IPS-15b (cell line): Measurements from ENCODE around the gene EYS.
"Not testable (repeated sequence)": the region's sequence is repeated elsewhere in the genome, so short reads cannot be mapped to it uniquely, and the experiment has no call there.

Source experiments
- H3K27me3 ChIP-seq: one replicate; pipeline ENCODE4 v1.6.1; 2013; ENCODE audit warnings: low read length; ENCODE audit not compliant: control insufficient read depth, insufficient read depth
- H3K36me3 ChIP-seq: one replicate; pipeline ENCODE4 v1.6.1; 2013; ENCODE audit warnings: low read length; ENCODE audit not compliant: control insufficient read depth, insufficient read depth
- H3K4me1 ChIP-seq: one replicate; pipeline ENCODE4 v1.6.1; 2013; ENCODE audit warnings: mild to moderate bottlenecking, low read length; ENCODE audit not compliant: control insufficient read depth, insufficient read depth
- H3K4me3 ChIP-seq: one replicate; pipeline ENCODE4 v1.5.1; 2013; ENCODE audit warnings: low read depth, low read length
- H3K9ac ChIP-seq: one replicate; pipeline ENCODE4 v1.6.1; 2013; ENCODE audit warnings: low read depth, mild to moderate bottlenecking, low read length
- H3K9me3 ChIP-seq: one replicate; pipeline ENCODE4 v1.6.1; 2013; ENCODE audit warnings: mild to moderate bottlenecking, low read length; ENCODE audit not compliant: control insufficient read depth, insufficient read depth

The EYS gene

GRCh38 chr6:63953336-63954021 lies 1753.5 kb downstream of the EYS start:
- H3K36me3 ChIP-seq, H3K9ac ChIP-seq, H3K27me3 ChIP-seq, H3K9me3 ChIP-seq, H3K4me3 ChIP-seq, H3K4me1 ChIP-seq: not testable (repeated sequence)

GRCh38 chr6:63947792-63948529 lies 1759.1 kb downstream of the EYS start:
- Histone ChIP-seq H3K4me1 (peaks cover 2% of the 10 kb centered on the region), H3K27me3 (no peaks in the 10 kb centered on the region), H3K9ac (no peak overlapping the region), H3K4me3 (no peak overlapping the region), H3K9me3 (no peaks in the 10 kb centered on the region), H3K36me3 (no peaks in the 10 kb centered on the region)

GRCh38 chr6:63945987-63946386 lies 1761.0 kb downstream of the EYS start:
- Histone ChIP-seq H3K36me3 (no peaks in the 10 kb centered on the region), H3K4me3 (no peak overlapping the region), H3K9ac (no peak overlapping the region), H3K9me3 (no peaks in the 10 kb centered on the region), H3K4me1 (peaks cover 2% of the 10 kb centered on the region), H3K27me3 (no peaks in the 10 kb centered on the region)

- H3K4me3 ChIP-seq: no peak overlapping the region
- H3K9ac ChIP-seq: no peak overlapping the region
- H3K36me3 ChIP-seq: no peaks in the 10 kb centered on the region
- no peaks in the 10 kb centered on the region for H3K27me3 ChIP-seq
- H3K4me1 ChIP-seq: peaks cover 2% of the 10 kb centered on the region
- no peaks in the 10 kb centered on the region for H3K9me3 ChIP-seq
Measured at GRCh38 chr6:63943826-63944225, 1763.2 kb downstream of the EYS start.

DNA sequence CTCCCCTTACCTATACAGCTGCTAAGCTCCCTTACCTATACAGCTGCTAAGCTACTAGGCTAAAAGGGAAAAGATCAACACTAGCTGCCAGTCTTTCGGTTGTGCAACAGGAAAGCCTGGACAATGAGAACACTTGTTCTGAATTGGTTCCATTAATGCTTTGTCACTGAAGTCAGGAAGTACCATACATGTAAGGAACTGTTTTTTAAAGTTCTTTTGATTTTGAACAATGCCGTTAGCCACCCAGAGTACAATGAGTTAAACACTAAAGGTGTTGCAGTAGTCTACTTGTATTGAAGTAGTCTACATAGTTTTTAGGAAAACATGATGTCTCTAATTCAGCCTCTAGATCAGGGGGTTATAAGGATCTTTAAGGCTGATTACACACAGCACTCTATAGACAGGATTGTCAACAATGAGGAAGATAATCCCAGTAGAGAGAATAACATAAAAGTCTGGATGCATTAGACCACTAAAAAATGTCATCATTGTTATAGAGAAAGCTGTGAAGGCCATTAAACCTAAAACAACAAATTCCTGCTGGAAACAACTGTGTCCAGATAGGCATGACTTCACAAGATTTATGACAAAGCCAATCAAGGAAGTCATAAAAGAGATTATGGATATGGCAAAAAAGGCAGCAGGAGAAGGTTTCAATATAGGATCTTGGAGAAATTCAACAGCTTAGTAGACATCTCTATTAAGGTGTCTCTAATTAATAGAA lies 1765.1 kb downstream of the EYS start:
- Histone ChIP-seq H3K4me3 (no peak overlapping the region), H3K4me1 (peaks cover 2% of the 10 kb centered on the region), H3K9ac (no peak overlapping the region), H3K27me3 (no peaks in the 10 kb centered on the region), H3K36me3 (no peaks in the 10 kb centered on the region), H3K9me3 (no peaks in the 10 kb centered on the region)

GRCh38 chr6:63940056-63940455 lies 1767.0 kb downstream of the EYS start:
- no peak overlapping the region for H3K4me3 ChIP-seq
- H3K27me3 ChIP-seq: no peaks in the 10 kb centered on the region
- H3K4me1 ChIP-seq: peaks cover 2% of the 10 kb centered on the region
- H3K9me3 ChIP-seq: no peaks in the 10 kb centered on the region
- H3K9ac ChIP-seq: no peak overlapping the region
- H3K36me3 ChIP-seq: no peaks in the 10 kb centered on the region

GRCh38 chr6:63936399-63936798 lies 1770.6 kb downstream of the EYS start:
- no peaks in the 10 kb centered on the region for H3K36me3 ChIP-seq
- no peak overlapping the region for H3K4me3 ChIP-seq
- H3K4me1 ChIP-seq: no peaks in the 10 kb centered on the region
- no peaks in the 10 kb centered on the region for H3K27me3 ChIP-seq
- no peaks in the 10 kb centered on the region for H3K9me3 ChIP-seq
- H3K9ac ChIP-seq: no peak overlapping the region

DNA sequence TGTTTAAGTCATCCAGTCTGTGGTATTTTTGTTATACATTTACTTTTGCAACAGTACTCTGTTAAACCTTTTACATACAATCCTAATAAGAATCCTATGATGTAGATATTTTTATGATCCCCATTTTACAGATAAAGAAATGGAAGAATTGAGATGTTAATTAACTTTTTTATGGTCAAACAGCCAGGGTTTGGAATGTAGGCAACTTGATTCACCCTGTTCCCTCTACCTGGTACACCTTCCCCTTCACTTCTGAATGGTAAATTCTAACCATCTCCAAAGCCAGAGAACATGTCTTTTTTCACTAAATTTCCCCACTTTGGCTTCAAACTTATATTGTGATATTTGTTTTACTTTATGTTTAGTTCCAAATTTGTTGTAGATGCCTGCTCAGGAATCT lies 1771.3 kb downstream of the EYS start:
- no peak overlapping the region for H3K4me3 ChIP-seq
- no peaks in the 10 kb centered on the region for H3K4me1 ChIP-seq
- H3K9me3 ChIP-seq: no peaks in the 10 kb centered on the region
- no peaks in the 10 kb centered on the region for H3K36me3 ChIP-seq
- H3K27me3 ChIP-seq: no peaks in the 10 kb centered on the region
- H3K9ac ChIP-seq: no peak overlapping the region

DNA sequence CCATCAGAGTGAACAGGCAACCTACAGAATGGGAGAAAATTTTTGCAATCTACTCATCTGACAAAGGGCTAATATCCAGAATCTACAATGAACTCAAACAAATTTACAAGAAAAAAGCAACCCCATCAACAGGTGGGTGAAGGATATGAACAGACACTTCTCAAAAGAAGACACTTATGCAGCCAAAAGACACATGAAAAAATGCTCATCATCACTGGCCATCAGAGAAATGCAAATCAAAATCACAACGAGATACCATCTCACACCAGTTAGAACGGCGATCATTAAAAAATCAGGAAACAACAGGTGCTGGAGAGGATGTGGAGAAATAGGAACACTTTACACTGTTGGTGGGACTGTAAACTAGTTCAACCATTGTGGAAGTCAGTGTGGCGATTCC lies 1773.1 kb downstream of the EYS start:
- H3K9ac ChIP-seq, H3K4me3 ChIP-seq, H3K36me3 ChIP-seq, H3K4me1 ChIP-seq, H3K9me3 ChIP-seq, H3K27me3 ChIP-seq: not testable (repeated sequence)

DNA sequence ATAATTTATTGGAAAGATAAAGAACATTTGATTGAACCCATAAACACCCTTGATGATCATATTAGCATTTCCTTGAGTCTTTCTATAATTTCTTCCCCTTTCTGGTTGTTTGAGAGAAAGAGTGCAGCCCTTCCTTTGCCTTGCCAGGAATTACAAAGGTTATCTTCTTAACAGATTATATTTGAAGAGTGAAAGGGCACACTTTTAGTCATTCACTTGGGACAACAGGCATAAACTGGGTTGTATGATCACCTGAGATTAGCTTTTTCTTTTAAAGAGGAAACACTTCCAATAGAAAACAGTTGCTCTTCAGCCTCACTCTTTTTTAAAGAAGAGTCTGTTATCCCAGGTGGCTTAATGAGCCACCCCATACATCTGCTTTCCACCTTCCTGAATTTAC lies 1776.2 kb downstream of the EYS start:
- no peaks in the 10 kb centered on the region for H3K4me1 ChIP-seq
- no peaks in the 10 kb centered on the region for H3K9me3 ChIP-seq
- H3K36me3 ChIP-seq: no peaks in the 10 kb centered on the region
- H3K27me3 ChIP-seq: no peaks in the 10 kb centered on the region
- H3K9ac ChIP-seq: no peak overlapping the region
- H3K4me3 ChIP-seq: no peak overlapping the region

- Histone ChIP-seq H3K9ac (no peak overlapping the region), H3K27me3 (no peaks in the 10 kb centered on the region), H3K9me3 (no peaks in the 10 kb centered on the region), H3K4me3 (no peak overlapping the region), H3K36me3 (no peaks in the 10 kb centered on the region), H3K4me1 (no peaks in the 10 kb centered on the region)
Measured at GRCh38 chr6:63929111-63929510, 1777.9 kb downstream of the EYS start.

- no peaks in the 10 kb centered on the region for H3K9me3 ChIP-seq
- H3K27me3 ChIP-seq: no peaks in the 10 kb centered on the region
- no peak overlapping the region for H3K9ac ChIP-seq
- H3K4me3 ChIP-seq: no peak overlapping the region
- H3K4me1 ChIP-seq: no peaks in the 10 kb centered on the region
- no peaks in the 10 kb centered on the region for H3K36me3 ChIP-seq
Measured at GRCh38 chr6:63928613-63929012, 1778.4 kb downstream of the EYS start.
